GM19240 (cell line): Measurements from ENCODE around the gene LIMK1.
A peak's percentile ranks its signal among the peaks of the same experiment; 100 is the strongest.
"Not testable (repeated sequence)": the region's sequence is repeated elsewhere in the genome, so short reads cannot be mapped to it uniquely, and the experiment has no call there.

Source experiments
- DNase-seq: peaks from one replicate; pipeline ENCODE4 v3.0.0; 2011; ENCODE audit warnings: low spot score; ENCODE audit not compliant: insufficient read length

The LIMK1 gene

GRCh38 chr7:74083117-74083876 is at the start of gene LIMK1:
Gene LIMK1, plus strand, starts transcription at chr7:74083804. Its CDS starts 187 bp downstream, at chr7:74083991.
- DNase-seq = peak; percentile 84

- no peak for DNase-seq
Observed at GRCh38 chr7:74037609-74038008, 46.0 kb upstream of the LIMK1 start.

- DNase-seq = no peak
Observed at GRCh38 chr7:74038194-74038961, 45.2 kb upstream of the LIMK1 start.

GRCh38 chr7:74039337-74039736 is 44.3 kb upstream of the LIMK1 start:
- no peak for DNase-seq

GRCh38 chr7:74040101-74040790 is 43.4 kb upstream of the LIMK1 start:
- no peak for DNase-seq

GRCh38 chr7:74040791-74041520 is 42.6 kb upstream of the LIMK1 start:
- DNase-seq = no peak

- DNase-seq = no peak
Observed at GRCh38 chr7:74042746-74043522, 40.7 kb upstream of the LIMK1 start.

GRCh38 chr7:74043523-74043951 is 40.1 kb upstream of the LIMK1 start:
- DNase-seq = no peak

GRCh38 chr7:74044366-74045350 is 38.9 kb upstream of the LIMK1 start:
- no peak for DNase-seq

- not testable (repeated sequence) for DNase-seq
Observed at GRCh38 chr7:74046581-74046980, 37.0 kb upstream of the LIMK1 start.

- DNase-seq = no peak
Observed at GRCh38 chr7:74047804-74048380, 35.7 kb upstream of the LIMK1 start.

GRCh38 chr7:74048999-74049599 is 34.5 kb upstream of the LIMK1 start:
- no peak for DNase-seq

GRCh38 chr7:74049997-74050798 is 33.4 kb upstream of the LIMK1 start:
- DNase-seq = no peak

GRCh38 chr7:74051193-74051592 is 32.4 kb upstream of the LIMK1 start:
- no peak for DNase-seq

- DNase-seq = no peak
Observed at GRCh38 chr7:74051629-74052410, 31.8 kb upstream of the LIMK1 start.

GRCh38 chr7:74052628-74053027 is 31.0 kb upstream of the LIMK1 start:
- no peak for DNase-seq

GRCh38 chr7:74053589-74054186 is 29.9 kb upstream of the LIMK1 start:
- no peak for DNase-seq
